Measurements from ENCODE around the gene PIN4. TPM values are rescaled to one million over a fixed set of nuclear protein-coding genes. Genes with fewer than 3 reads are reported as not detected.

Gene PIN4
- total and polyA plus RNA-seq, 10 of the 15 experiments (the other 5 are each of a cell fraction or from before 2014, with no cell fraction given) = 8.2 to 53.6 (median 33.9) TPM

GRCh38 chrX:72203421-72203820 lies 21.9 kb downstream of the PIN4 start:
- FAIRE-seq (no peak), DNase-seq (ENCODE audit: low read depth, low spot score) (no peak), ATAC-seq (peak; percentile 71)
- ChIA-PET SMC1A (ENCODE audit: uncharacterized antibody, unreplicated experiment) (no interaction called here), RAD21 (ENCODE audit: unreplicated experiment) (no interaction called here), CTCF (interaction anchor here (0.7 kb wide), 1 partner anchor 24 kb away, joined by 3 read pairs; no protein-coding TSS in a partner anchor), POLR2A (no interaction called here)
- 5% methylated on average over 6 of the region's 6 CpGs for WGBS (ENCODE audit: insufficient coverage, insufficient replicate concordance, low lambda C conversion rate, missing lambda C conversion rate)
- BruUV-seq (replicated peaks) = no TSS peak
- Histone ChIP-seq H3K27ac (ENCODE audit: control insufficient read depth, insufficient read depth) (no peak overlapping the region), H3K4me2 (ENCODE audit: control insufficient read depth, insufficient read depth) (no peak overlapping the region), H3K79me2 (ENCODE audit: control insufficient read depth, insufficient read depth, low read length) (no peaks in the 10 kb centered on the region), H3K4me3 (no peak overlapping the region), H3K9me3 (replicated peaks; ENCODE audit: control insufficient read depth, insufficient read depth, low read length) (no peaks in the 10 kb centered on the region), H4K20me1 (ENCODE audit: control insufficient read depth, insufficient read depth) (no peaks in the 10 kb centered on the region), H3K27me3 (replicated peaks in 1 of 2; ENCODE audit: control insufficient read depth in 2 of 2, insufficient read depth in 2 of 2, low read length in 1 of 2) (no peaks in the 10 kb centered on the region), H3K36me3 (ENCODE audit: control insufficient read depth in 2 of 2, insufficient read depth in 2 of 2, low read length in 1 of 2) (peaks cover 0 to 1% of the 10 kb centered on the region in 2 experiments; a peak in 1 of 4 replicates), H3K9ac (ENCODE audit: control insufficient read depth, insufficient read depth, low read length) (no peak overlapping the region), H2AFZ (ENCODE audit: control insufficient read depth, low read depth, low read length) (no peak overlapping the region), H3K4me1 (ENCODE audit: control insufficient read depth, insufficient read depth, low read length) (no peaks in the 10 kb centered on the region)
- in situ Hi-C loops (cut with MboI) = no loop called here
- intact Hi-C loops (cut with micrococcal nuclease; ENCODE audit: unreplicated experiment) = no loop called here
- TF ChIP-seq NR2F1 (conservative IDR thresholded peaks at IDR 0.05) = 0 out of 2 replicates have a peak, but pooled peaks have one; percentile 44
- TF ChIP-seq RELB (IDR thresholded peaks at IDR 0.05; ENCODE audit: low read depth) = no peak
- 0 out of 2 replicates have a peak, but pooled peaks have one; percentile 18 for TF ChIP-seq JUNB (IDR thresholded peaks at IDR 0.05)
- no peak for TF ChIP-seq ZNF592 (IDR thresholded peaks at IDR 0.05)
- no peak for TF ChIP-seq MYB (IDR thresholded peaks at IDR 0.05; ENCODE audit: borderline replicate concordance, low read depth, low read length)
- no peak for TF ChIP-seq HCFC1 (IDR thresholded peaks at IDR 0.05; ENCODE audit: low read length)
- no peak for TF ChIP-seq NFIC (IDR thresholded peaks at IDR 0.05; ENCODE audit: low read depth, low read length)
- TF ChIP-seq PAX5 (IDR thresholded peaks at IDR 0.05; ENCODE audit: borderline replicate concordance, low read depth, low read length) = no peak
- 0 out of 2 replicates have a peak, but pooled peaks have one; percentile 15 for TF ChIP-seq IKZF1 (conservative IDR thresholded peaks at IDR 0.05)
- no peak for TF ChIP-seq ZNF274 (IDR thresholded peaks at IDR 0.05; ENCODE audit: insufficient read depth, insufficient read length)
- TF ChIP-seq REST (IDR thresholded peaks at IDR 0.05; ENCODE audit: low read depth, low read length) = no peak
- no peak for TF ChIP-seq KAT2A (conservative IDR thresholded peaks at IDR 0.05; ENCODE audit: control insufficient read depth, low read depth, low read length)
- TF ChIP-seq ETV6 (conservative IDR thresholded peaks at IDR 0.05 in 1 of 2, IDR thresholded peaks at IDR 0.05 in 1 of 2; ENCODE audit: borderline replicate concordance in 1 of 2, low read depth in 1 of 2) = no peak
- TF ChIP-seq BCL3 (IDR thresholded peaks at IDR 0.05; ENCODE audit: borderline replicate concordance, insufficient read depth, low read depth, low read length, poor library complexity, severe bottlenecking) = no peak

Data from GM12878 (cell line).